T-helper 22 cell (primary cell): ENCODE results near the gene CHAD.

Experiments used
- DNase-seq: peaks from one replicate; pipeline ENCODE4 v3.0.0-alpha.2; 2020; ENCODE audit warnings: low read depth

Gene CHAD, protein sequence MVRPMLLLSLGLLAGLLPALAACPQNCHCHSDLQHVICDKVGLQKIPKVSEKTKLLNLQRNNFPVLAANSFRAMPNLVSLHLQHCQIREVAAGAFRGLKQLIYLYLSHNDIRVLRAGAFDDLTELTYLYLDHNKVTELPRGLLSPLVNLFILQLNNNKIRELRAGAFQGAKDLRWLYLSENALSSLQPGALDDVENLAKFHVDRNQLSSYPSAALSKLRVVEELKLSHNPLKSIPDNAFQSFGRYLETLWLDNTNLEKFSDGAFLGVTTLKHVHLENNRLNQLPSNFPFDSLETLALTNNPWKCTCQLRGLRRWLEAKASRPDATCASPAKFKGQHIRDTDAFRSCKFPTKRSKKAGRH

GRCh38 chr17:50468304-50469207 lies at the start of gene CHAD:
Gene CHAD (minus strand): TSS chr17:50468880. CDS start chr17:50468813, 67 bp downstream.
- DNase-seq, result no peak

- DNase-seq, result no peak
These were observed 49.1 kb upstream of the CHAD start for GRCh38 chr17:50517504-50518383.

DNA sequence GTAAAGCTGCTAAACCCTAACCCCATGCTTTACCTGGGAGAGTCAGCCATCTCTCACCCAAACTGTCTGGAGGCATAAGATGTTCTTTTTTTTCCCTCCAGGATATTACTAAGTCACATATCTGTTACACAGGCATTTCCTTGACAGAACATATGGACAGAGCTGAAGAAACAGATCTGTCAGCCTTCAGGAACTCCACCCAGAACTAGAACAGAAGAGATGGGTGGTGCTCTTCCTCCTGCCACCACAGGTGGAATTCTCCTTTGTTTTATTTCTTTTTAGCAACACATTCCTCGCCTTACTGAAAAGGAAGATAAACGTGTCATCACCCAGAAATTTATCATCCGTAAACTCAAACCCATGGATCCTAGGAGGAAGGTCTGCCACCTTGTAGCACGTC lies 48.3 kb upstream of the CHAD start:
- no peak for DNase-seq

GRCh38 chr17:50514936-50515702 lies 46.4 kb upstream of the CHAD start:
- DNase-seq, result no peak

- DNase-seq, result no peak
These were observed 45.7 kb upstream of the CHAD start for GRCh38 chr17:50514388-50514787.

DNA sequence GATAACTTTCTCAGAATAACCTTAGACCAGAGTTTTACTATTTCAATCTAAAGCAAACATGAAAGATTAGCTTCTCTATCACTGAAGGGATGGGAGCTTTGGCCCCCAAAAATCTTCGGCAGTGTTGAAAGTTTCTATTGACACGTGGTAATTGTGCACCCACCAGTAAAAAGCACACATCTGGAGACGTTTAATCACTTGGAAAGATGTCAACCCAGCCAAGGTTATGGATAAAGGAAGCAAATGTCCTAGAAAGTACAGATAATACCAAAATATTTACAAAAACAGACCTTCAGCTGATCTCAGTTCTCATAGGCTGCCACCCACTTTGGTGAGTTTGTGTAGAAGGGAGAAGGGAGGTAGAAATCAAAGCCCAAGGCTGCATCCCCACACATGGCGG lies 44.8 kb upstream of the CHAD start:
- no peak for DNase-seq

- DNase-seq, result peak; percentile 29
These were observed 42.4 kb upstream of the CHAD start for GRCh38 chr17:50511058-50511457.

GRCh38 chr17:50508573-50509460 lies 40.1 kb upstream of the CHAD start:
- no peak for DNase-seq

DNA sequence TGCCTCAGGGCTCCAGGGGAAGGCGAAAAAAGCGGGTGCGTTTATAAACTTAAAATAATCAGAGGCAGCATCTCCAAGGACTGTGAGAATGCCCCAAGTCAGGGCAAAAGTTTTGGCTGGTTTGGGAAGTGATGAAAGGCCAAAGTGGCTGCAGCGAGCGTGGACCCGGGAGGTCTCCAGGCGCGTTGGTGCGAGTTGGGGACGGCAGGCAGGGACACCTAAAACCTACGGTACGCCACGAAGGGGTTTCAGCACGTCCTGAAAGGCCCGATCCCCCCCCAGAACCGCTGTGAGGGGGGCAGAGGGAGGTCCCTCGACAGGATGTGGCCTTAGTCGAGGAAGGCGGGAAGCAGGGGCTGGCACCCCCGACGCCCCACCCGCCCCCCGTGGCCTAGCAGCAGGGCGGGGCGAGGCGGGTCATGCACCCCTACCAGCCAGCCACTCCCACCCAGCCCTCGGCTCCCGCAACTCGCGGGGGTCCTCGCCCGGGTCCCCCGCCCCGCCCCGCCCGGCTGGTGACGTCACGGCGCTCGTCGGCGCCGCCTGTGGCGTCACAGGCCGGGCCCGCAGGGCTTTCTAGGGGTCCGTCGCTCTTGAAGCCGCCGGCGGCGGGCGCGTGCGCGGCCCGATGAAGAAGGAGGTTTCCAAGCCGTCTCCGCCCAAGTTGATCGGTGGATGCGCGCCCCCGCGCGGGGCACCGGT lies 39.3 kb upstream of the CHAD start, which contains the start of gene MYCBPAP:
Gene MYCBPAP, plus strand, starts transcription at position 569 of the 702 bp plus-strand sequence. CDS start 236 bp downstream, outside the sequence.
- peak; percentile 70 for DNase-seq

DNA sequence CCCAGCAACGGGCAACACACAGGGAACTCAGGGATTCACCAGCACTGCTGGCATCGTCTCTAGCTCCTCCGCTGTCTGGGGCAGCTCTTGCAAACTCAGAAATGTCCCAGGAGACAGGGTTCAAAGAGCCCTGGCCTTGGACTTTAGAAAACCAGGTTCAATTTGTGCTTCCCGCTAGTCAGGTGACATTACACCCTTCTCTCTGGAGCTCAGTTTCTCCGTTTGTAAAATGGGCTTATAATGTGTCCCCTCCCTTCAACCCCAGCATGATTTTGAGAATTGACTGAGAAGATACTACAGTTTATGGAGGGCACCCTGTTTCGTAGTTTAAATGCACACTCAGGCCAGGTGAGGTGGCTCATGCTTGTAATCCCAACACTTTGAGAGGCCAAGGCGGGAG lies 37.6 kb upstream of the CHAD start:
- DNase-seq, result no peak

DNA sequence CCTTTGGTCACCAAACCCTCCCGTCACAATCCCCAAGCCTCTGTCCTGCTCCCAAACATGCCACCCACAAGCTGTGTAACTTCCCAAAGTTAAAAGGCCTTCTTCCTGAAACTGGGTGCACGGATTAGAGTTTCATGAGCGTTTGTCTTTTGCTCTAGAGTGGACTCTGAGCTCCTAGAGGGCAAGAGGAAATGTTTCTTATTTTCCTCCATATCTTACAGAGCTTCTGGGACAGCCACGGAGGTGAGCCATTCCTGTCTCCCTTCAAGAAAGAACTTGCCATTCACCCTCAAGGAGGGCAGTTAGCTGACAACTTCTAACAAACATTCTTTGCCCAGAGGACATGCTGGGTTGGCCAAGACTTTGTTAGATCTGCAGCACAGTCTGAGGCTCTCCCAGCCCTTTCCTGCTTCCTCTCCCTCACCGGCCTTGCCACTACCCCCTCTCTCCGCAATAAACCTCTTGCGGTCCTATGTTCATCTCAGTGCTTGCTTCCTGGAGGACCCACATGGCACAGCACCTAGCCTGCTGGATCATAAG lies 37.0 kb upstream of the CHAD start:
- DNase-seq, result no peak

- DNase-seq, result no peak
These were observed 33.8 kb upstream of the CHAD start for GRCh38 chr17:50502301-50502990.

GRCh38 chr17:50501054-50501453 lies 32.4 kb upstream of the CHAD start:
- no peak for DNase-seq

- no peak for DNase-seq
These were observed 31.0 kb upstream of the CHAD start for GRCh38 chr17:50499721-50500120.

DNA sequence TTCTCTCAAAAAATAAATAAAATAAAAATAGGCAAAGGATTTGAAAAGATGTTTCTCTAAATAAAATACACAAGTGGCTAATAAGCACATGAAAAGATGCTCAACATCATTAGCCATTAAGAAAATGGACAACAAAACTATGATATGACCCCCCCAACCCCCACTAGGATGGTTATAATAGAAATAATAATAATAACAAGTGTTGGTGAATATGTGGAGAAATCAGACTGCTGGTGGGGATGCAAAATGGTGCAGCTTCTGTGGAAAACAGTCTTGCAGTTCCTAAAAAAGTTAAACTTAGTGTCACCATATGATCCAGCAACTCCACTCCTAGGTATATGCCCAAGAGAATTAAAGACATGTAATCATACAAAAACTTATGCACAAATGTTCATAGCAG lies 30.6 kb upstream of the CHAD start:
- no peak for DNase-seq

- no peak for DNase-seq
These were observed 29.6 kb upstream of the CHAD start for GRCh38 chr17:50498021-50498874.

- DNase-seq, result no peak
These were observed 27.2 kb upstream of the CHAD start for GRCh38 chr17:50495918-50496317.
